ENCODE data around the gene WTAP.
"Not testable (repeated sequence)": the region's sequence is repeated elsewhere in the genome, so short reads cannot be mapped to it uniquely, and the experiment has no call there.

WTAP gene

GRCh38 chr6:159729598-159730331, 2.5 kb downstream of the WTAP start:
- DNase-seq (ENCODE audit: low spot score) = no peak

- no peak for DNase-seq (ENCODE audit: low spot score)
These were observed 3.0 kb downstream of the WTAP start for GRCh38 chr6:159730332-159730676.

- DNase-seq (ENCODE audit: low spot score) = not testable (repeated sequence)
These were observed 5.2 kb downstream of the WTAP start for GRCh38 chr6:159732550-159732949.

GRCh38 chr6:159733395-159733794, 6.1 kb downstream of the WTAP start:
- not testable (repeated sequence) for DNase-seq (ENCODE audit: low spot score)

DNA sequence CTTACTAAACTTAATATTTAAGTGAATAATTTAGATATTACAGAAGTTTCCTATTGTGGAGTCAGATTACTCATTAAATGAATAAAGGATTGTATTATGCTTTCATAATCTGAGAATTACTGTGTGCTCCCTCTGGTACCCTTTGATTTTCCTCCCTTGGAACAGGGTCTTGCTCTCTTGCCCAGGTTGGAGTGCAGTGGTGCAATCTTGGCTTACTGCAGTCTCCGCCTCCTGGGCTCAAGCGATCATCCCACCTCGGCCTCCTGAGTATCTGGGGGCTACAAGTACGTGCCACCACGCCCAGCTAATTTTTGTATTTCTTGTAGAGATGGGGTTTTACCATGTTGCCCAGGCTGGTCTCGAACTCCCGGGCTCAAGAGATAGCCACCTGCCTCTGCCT, 9.6 kb downstream of the WTAP start:
- no peak for DNase-seq (ENCODE audit: low spot score)

DNA sequence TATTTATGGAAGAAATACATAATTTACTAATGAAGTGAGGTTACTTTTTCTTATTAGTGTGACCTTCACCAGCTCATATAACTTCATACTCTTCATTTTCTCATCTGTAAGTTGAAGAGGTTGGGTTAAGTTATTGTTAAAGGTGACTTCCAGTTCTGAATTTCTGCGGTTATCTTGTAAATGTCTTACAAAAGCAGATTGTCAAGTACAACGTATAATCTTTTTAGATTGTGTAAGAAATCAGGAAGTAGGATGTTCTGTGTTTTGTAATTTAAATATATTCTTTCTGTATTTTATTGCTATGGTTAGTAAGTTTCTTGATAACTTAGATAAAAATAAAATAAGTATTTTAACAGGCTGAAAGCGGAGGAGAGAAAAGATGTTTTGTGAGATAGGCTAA, 12.0 kb downstream of the WTAP start:
- no peak for DNase-seq (ENCODE audit: low spot score)

GRCh38 chr6:159742165-159742564, 14.9 kb downstream of the WTAP start:
- DNase-seq (ENCODE audit: low spot score) = no peak

GRCh38 chr6:159745081-159745480, 17.8 kb downstream of the WTAP start:
- no peak for DNase-seq (ENCODE audit: low spot score)

DNA sequence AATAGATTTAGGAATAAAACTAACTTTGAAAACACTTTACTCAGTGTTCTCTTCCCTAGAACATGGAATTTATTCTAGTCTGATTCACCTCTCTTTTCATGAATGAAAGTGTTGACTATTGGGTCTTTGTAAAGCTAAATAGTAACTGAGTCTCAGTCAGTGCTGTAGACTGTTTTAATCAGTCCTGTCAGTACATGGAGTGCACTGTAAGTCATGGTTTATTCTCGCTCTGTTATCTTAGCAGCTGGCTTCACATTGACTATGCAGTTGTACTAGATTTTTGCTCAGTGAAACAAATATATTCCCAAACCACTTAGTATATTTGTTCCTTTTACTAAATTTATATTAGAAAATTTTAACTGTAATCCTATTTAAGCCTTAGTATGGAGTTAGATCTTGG, 19.5 kb downstream of the WTAP start:
- no peak for DNase-seq (ENCODE audit: low spot score)

- not testable (repeated sequence) for DNase-seq (ENCODE audit: low spot score)
These were observed 20.8 kb downstream of the WTAP start for GRCh38 chr6:159748127-159748526.

DNA sequence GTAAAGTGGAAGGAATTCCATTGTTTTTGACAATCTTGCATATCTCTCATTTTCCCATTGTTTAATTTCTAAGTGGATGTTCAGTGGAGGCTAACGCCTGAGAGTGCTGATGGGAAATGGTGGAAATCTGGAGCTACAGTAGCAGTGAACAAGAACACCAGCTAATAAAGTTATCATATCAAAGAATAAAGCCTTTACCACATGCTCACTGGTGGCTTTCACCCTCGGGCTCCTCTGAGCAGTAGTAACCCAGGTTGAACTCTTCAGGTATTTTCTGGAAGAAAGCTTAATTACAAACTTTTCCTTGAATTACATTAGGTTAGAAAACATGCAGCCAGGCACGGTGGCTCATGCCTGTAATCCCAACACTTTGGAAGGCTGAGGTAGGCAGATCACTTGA, 24.1 kb downstream of the WTAP start:
- no peak for DNase-seq (ENCODE audit: low spot score)

- no peak for DNase-seq (ENCODE audit: low spot score)
These were observed 26.0 kb downstream of the WTAP start for GRCh38 chr6:159753081-159753872.

DNA sequence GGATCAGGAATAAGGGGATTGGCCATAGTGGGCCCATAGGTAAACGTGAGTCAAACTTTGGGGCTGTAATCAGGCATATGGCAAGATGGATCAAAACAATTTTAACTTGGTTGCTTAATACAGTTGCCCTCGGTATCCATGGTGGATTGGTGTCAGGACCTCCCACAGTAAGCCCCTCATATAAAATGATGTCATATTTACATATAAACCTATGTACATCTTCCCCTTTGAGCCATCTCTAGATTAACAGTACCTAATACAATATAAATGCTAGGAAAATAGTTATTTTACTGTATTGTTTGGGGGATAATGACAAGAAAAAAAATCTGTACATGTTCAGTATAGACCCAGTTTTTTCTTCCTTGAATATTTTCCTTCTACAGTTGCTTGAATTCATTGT, 27.1 kb downstream of the WTAP start:
- DNase-seq (ENCODE audit: low spot score) = no peak

- DNase-seq (ENCODE audit: low spot score) = peak; percentile 13
These were observed 27.9 kb downstream of the WTAP start for GRCh38 chr6:159754959-159755914.

- DNase-seq (ENCODE audit: low spot score) = no peak
These were observed 29.2 kb downstream of the WTAP start for GRCh38 chr6:159756508-159756907.

GRCh38 chr6:159758031-159759001, 31.0 kb downstream of the WTAP start:
- no peak for DNase-seq (ENCODE audit: low spot score)

DNA sequence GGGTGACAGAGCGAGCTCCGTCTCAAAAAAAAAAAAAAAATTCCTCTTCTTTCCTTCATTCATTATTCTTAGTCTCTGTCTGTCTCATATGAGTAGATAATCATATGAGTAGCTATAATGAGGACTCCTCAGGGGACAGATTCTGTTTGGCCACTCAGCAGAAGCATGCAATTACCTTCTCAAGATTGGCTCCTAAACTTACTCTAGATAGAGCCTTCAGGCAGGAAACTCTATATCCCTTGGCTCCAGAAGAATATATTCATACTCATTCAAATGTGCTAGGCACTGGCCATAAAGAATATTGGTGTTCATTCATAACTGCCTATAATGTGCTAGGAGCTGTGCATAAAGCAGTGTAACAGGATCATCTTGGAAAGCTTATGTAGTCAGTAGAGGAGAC, 32.3 kb downstream of the WTAP start:
- DNase-seq (ENCODE audit: low spot score) = no peak

- no peak for DNase-seq (ENCODE audit: low spot score)
These were observed 33.3 kb downstream of the WTAP start for GRCh38 chr6:159760602-159761057.

GRCh38 chr6:159761129-159761872, 34.0 kb downstream of the WTAP start:
- peak; percentile 10 for DNase-seq (ENCODE audit: low spot score)
